Retina (tissue), 1 donor: ENCODE results near the gene PIGV.

Source experiments
- DNase-seq: peaks from one replicate; pipeline ENCODE4 v3.0.0-alpha.2; 2016

PIGV gene

DNA sequence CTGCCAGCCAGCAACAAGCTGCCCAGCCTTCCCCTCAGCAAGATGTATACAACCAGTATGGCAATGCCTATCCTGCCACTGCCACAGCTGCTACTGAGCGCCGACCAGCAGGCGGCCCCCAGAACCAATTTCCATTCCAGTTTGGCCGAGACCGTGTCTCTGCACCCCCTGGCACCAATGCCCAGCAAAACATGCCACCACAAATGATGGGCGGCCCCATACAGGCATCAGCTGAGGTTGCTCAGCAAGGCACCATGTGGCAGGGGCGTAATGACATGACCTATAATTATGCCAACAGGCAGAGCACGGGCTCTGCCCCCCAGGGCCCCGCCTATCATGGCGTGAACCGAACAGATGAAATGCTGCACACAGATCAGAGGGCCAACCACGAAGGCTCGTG, 13.3 kb upstream of the PIGV start:
- no peak for DNase-seq

DNA sequence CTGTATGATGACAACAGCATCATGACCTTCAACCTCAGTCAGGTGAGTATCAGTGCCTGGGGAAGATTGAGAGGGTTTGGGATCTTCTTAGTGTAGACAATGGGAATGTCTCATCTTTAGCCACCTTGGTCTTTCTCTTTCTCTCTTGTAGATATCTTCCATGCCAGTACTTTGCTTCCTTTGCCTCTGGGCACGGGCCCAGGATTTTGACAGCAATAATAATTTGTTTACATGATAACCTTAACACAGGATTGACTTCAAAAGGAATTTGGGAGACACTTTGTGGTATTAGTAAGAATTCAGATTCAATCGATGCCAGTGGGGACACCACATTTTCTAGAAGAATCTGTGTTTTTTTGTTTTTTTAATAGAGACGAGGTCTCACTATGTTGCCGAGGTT, 12.1 kb upstream of the PIGV start:
- no peak for DNase-seq

DNA sequence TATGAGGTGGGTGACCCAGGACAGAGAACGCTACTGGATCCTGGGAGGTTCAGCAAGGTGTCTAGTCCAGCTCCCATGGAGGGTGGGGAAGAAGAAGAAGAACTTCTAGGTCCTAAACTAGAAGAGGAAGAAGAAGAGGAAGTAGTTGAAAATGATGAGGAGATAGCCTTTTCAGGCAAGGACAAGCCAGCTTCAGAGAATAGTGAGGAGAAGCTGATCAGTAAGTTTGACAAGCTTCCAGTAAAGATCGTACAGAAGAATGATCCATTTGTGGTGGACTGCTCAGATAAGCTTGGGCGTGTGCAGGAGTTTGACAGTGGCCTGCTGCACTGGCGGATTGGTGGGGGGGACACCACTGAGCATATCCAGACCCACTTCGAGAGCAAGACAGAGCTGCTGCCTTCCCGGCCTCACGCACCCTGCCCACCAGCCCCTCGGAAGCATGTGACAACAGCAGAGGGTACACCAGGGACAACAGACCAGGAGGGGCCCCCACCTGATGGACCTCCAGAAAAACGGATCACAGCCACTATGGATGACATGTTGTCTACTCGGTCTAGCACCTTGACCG, 8.6 kb upstream of the PIGV start:
- DNase-seq: no peak

DNA sequence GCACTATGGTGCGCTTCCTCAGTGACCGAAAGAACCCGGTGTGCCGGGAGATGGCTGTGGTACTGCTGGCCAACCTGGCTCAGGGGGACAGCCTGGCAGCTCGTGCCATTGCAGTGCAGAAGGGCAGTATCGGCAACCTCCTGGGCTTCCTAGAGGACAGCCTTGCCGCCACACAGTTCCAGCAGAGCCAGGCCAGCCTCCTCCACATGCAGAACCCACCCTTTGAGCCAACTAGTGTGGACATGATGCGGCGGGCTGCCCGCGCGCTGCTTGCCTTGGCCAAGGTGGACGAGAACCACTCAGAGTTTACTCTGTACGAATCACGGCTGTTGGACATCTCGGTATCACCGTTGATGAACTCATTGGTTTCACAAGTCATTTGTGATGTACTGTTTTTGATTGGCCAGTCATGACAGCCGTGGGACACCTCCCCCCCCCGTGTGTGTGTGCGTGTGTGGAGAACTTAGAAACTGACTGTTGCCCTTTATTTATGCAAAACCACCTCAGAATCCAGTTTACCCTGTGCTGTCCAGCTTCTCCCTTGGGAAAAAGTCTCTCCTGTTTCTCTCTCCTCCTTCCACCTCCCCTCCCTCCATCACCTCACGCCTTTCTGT, 7.3 kb upstream of the PIGV start:
- no peak for DNase-seq

DNA sequence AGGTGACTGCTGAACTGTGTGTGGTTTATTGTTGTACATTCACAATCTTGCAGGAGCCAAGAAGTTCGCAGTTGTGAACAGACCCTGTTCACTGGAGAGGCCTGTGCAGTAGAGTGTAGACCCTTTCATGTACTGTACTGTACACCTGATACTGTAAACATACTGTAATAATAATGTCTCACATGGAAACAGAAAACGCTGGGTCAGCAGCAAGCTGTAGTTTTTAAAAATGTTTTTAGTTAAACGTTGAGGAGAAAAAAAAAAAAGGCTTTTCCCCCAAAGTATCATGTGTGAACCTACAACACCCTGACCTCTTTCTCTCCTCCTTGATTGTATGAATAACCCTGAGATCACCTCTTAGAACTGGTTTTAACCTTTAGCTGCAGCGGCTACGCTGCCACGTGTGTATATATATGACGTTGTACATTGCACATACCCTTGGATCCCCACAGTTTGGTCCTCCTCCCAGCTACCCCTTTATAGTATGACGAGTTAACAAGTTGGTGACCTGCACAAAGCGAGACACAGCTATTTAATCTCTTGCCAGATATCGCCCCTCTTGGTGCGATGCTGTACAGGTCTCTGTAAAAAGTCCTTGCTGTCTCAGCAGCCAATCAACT, 6.4 kb upstream of the PIGV start:
- DNase-seq: no peak

DNA sequence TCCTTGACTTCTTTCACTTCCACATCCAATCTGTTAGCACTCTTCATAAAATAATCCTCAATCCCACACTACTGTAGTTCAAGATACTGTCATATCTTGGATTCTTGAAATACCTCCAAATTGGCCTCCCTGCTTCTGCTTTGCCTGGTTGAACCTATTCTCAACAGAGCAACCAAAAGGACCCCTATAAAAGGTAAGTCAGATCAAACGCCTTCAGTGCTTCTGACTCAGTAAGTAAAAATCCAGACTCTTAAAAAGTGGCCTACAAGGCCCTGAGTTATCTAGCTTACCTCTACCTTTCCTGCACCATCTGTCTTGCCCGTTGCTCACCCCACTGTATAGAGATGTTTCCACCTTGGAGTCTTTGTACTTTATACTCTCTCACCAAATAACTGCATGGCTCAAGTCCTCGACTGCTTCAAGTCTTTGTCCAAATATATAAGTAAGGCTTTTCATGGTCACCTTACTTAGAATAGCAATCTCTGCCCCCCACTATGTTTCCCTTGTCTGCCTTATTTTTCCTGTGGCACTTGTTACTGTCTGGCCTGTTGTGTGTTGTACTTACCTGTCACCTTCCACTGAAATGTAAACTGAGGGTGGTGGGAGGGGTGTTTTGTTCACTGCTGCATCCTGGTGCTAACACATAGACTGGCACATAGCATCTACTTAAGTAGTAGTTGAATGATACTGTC, 5.1 kb upstream of the PIGV start:
- no peak for DNase-seq

DNA sequence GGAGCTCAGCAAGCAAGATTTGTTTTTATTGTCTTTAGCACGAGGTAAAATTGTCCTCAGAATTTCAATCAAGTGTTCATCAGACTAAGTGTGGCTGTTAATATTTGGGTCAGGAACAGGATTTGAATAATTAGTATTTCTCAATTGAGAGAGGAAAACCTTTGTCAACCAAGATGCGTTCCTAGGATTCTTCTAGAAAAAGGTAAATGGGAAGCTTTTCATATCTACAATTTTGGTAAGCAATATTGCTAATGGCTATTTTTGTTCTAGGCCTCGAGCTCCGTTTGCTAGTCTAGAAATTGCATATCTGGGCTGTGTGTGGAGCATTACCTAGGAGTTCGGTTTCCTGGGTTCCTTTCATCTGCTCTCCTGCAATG, 4.1 kb upstream of the PIGV start:
- no peak for DNase-seq

DNA sequence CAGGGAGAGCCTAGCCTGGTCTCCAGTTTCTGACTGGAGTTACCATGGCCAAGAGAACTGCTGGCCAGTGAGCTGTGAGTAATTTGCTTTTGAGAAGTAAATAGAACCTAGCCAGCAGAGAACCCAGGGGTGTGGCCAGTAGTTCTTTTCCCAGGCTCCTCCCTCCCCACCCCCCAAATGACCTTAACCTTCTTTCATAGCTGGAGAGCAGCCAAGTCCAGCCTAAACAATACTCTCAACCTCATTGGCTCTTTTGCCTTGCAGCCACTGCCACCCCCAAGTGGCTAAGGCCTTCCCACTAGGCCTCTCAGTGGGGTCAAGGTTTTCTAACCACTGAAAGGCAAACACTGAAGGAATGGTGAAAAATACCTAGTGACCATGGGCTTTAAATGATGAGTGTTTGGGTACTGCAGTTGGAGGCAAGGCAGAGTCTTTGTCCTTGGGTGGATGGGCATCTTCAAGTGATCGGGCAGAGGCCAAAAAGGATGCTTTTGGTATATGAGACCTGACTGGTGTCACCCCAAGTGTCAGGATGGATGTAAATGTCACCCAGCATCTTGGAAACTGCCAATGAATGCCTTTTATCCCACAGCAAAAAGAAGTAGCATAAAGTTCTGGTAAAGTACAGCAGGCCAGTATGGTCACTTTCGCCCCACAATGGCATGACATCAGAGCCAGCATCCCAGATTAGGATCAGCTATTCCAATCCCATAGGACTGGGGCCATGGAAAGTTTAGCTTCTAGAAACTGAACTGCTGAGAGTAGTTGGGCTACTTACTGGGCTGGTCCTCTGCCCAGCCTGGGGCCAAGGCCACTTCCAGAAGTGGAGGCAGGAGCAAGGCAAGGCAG, 3.5 kb upstream of the PIGV start:
- DNase-seq: peak; percentile 77

DNA sequence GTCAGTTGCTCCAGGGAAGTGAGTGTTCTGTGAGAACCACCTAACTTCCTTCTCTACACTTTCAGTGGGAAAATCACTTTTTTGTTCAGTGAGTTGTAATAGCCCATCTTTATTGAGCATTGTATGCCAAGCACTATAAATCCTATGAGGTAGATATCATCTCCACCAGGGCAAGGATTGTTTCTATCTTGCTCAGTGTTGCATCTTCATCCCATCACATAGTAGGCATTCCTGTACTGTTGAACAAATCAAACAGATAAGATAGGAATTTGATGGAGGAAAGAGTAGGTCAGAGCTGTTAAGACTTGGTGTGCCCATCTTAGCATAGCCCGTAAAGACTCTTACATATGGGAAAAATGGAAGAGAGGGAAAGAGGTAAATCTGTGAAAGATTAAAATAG, 2.9 kb upstream of the PIGV start:
- DNase-seq: no peak

DNA sequence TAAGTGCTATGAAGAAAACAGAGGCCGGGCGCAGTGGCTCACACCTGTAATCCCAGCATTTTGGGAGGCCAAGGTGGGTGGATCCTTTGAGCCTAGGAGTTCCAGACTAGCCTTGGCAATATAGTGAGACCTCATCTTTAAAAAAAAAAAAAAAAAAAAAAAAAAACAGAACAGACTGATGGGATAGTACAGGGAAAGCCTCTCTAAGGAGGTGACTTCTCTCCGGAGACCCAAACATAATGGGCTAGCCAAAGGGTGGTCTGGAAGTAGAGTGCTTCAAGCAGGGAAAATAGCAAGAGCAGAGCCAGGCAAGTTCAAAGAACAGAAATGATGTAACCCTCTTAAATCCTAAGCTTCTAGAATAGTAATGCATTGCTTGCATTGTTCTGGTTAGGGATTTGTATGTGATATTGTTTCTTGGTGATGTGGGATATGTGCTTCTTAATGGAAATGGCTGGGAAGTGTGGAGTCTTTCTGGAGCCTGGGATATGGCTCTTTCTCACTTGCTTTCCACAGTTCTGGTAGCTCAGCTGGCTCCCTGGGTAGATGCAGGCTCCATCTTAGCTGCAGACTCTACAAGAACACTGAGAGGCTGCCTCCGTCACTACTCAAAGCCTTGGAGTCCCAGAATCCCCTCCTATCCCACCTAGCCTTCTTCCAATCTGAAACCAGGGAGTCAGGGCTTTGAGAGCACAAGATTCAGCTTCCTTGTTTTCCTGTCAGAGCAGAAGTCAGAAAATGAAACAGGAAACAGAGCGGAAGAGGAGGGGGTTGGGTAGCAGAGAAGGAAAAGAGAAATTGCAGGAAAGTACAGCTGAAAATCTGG, 1.9 kb upstream of the PIGV start:
- peak; percentile 51 for DNase-seq

DNA sequence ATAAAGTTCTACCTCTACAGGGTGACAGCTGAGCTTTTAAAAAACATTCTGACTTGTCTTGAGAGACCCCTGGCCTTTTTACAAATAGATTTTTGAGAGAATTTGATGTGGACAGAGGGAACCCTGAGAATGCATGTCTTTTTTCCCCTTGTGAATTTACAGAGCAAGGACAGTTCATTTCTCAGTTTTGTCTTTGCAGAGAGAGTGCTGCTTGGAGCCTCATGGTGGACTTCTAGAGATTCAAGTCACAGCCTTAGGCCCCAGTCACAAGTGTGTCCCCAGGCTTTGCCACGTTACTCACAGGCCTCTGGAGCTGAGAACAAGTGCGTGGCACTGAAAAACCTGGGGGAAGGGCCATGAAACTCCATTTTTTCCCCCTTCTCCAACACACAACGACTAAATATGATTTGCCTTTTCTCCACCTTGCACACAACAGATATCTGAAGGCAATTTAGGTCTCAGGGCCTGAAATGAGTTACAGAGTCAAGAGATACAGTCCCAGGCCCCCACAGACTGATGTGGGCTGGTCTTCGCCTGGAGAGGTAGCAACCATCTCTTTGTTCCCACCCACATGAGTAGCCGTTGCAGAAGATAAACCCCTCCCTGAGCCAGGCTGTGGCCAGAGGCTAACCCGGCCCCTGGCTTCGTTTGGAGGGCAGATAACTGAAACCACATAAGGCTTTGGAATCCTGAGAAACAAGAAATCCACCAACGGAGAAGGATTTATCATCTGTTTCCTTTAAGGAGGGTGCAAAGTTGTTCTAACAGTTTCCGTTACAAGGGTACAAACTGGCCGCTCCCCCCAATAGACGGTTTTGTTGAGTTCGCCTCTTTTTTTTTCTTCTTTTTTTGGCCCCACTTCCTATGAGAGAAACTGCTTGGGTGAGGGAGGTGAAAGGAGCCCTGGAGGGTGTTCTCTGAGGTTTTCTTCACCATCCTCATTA, 1.0 kb upstream of the PIGV start:
- DNase-seq: peak; percentile 75

DNA sequence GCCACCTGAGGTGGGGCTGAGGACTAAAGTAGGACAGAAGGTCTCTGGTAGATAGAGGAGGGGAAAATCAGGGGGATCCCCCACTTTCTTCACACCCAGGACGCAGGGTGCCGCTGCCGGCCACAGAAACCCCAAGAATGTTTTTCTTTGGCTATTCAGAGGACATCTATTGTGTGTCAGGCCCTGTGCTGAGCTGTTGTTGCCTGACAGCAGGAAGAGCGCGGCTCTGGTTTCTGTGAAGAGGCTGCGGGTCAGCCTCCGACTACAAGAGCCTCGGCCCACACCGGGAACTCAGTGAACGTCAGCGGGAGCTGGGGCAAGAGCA, 407 bp upstream of the PIGV start:
- DNase-seq: no peak

DNA sequence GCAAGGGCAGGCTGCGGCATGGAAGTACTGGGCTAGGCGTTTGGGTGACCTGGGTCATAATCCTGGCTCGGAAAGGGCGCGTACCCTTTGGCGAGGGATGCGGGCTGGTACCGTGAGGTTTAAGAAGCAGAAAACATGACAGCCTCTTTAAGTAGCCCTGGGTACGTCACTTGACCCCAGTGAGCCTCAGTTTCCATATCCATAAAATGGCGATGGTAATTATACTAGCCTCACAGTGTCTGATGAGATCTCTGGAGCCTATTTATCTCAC, 700 bp downstream of the PIGV start:
- DNase-seq: no peak

DNA sequence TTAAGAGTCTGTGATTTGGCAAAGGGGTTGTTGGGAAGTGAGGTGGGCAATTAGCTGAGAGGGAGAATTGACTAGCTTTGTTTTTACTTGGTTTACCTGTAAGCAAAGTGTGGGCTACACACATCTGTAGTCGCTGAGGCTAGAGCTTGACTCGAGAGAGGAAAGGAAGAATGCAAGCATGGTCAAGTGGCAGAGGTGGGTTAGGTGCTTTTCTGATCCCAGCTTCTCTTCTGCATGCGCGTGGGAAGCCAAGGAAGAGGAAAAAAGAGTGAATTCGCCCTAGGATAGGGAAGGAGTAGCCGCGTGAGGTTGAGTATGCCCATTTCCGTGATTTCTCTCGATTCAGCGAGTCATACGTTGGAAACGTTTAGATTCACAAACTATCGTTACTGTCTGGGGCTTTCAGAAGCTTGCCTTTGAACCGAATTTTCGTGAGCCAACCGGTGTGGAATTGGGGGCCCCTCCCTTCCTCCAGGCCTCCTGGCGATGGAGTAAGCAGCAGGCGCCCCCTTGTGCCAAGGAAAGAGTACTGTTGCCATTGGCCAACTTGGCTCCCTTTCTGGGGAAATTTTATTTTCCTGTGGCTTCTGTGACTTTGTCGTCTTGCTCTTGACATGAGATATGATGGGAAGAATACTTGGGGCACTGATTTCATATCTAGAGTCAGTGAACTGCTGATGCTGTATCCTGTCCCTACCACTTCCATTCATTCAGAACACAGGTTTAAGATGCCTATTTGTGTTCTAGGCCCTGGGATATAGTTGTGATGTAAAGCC, 1.3 kb downstream of the PIGV start:
- peak; percentile 85 for DNase-seq

DNA sequence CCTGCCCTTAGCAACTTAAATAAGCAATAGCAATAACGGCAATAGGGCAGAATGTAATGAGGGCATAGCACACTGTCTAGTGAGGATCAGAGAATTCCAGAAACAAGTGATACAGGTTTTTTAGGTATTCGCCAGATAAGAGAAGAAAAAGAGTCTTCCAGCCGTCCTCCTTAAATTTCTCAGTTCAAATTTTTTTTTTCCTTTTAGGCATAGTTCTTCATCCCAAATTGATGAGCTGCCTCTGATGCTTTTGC, 1.8 kb downstream of the PIGV start:
- no peak for DNase-seq

DNA sequence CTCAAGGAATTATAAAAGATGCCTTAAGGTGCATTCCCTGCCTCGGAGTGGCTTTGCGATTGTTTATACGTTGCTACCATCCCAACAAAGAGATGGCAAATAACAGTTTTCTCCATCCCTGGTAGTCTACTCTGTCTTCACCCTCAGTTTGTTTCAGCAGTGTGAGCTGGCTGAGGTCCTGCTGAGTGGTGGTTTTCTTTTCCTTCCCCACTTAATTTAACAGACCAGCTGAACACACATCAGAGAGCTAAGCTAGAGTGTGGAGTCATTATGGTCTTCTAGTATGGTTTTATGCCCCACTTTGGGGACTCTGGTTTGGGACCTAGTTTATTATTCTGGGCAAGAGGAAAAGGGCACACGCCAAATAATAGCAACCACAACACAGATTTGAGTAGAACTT, 2.2 kb downstream of the PIGV start:
- no peak for DNase-seq

DNA sequence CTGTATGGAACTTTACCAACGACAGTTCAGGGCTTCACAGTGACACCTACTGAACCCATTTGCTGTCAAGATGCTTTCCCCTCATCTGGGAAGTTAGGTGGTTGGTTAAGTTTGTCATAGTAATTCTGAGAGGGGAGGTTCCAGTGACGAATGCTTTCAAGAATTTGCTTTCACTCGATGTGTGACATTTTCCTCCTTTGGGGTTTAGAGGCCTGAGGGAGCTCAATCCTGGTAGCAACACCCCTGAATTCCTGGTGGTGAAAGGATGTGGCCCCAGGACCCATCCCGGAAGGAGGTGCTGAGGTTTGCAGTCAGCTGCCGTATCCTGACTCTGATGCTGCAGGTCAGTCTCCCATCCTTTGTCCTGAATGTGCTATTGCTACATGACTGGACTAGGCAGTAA, 2.8 kb downstream of the PIGV start:
- DNase-seq: no peak

DNA sequence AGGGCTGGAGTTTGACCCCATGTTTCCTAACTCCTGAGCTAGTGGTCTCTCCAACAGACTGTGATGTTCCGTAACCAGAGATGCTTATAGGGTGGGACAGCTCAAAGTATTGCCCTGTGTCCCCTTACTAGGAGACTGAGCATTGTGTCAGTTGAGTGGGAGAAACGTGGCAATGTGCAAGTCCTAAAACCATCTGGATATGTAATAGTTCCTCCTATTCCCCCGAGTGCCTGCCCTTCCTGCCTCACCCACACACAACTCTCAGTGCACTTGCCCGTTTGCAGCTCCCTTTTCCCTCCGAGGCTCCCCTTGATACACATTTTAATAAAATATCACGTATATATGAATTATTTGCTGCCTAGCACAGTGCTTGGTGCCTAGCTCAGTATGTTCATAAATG, 3.4 kb downstream of the PIGV start:
- DNase-seq: no peak

DNA sequence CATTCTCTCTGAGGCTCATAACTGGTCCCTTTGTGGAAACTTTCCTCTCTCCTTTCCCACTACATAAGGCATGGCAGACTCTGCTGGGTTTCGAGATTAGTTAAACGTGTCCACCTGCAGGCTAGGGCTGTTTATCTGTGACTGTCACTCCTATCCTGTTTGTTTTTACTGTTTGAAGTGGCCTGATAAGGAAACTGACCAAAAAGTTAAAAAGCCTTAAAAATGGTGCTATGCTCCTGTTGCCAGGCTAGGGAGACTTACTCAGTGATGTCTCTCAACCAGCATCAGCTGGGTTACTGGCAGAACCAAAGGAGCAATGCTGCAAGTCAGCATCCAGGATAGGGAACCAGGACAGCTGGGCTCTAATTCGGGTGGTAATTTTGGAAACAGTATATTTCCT, 3.9 kb downstream of the PIGV start:
- DNase-seq: no peak

DNA sequence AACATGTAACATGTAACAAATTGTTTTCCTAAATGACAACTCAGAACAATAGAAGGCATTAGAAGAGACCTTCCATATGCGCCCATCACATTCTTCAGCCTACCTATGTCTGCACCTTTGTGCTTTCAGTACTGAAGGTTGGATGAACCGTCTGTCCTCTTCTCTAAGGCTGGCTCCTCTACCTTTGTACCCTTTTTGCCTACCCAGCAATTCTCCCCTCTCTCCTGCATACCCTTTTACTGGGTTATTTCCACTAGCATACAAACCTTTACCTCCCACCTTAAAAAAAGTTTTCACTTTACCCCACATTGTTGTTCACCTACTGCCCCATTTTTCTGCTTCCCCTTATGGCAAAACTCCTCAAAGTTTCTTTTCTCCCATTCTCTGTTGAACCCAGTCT, 5.2 kb downstream of the PIGV start:
- no peak for DNase-seq

DNA sequence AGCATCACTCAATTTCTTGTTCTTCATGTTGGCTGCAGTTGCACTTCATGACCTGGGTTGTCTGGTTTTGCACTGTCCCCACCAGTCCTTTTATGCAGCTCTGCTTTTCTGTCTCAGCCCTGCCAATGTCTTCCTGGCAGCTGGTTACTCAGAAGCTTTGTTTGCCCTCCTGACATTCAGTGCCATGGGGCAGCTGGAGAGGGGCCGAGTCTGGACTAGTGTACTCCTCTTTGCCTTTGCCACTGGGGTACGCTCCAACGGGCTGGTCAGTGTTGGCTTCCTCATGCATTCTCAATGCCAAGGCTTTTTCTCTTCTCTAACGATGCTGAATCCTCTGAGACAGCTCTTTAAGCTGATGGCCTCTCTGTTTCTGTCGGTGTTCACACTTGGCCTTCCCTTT, 6.6 kb downstream of the PIGV start:
- no peak for DNase-seq
